Dermis blood vessel endothelial cell (primary cell): ENCODE measurements around the gene HS3ST6. TPM values are rescaled to one million over a fixed set of nuclear protein-coding genes. Genes with fewer than 3 reads are reported as not detected.
A peak's percentile ranks its signal among the peaks of the same experiment; 100 is the strongest.
"Not testable (repeated sequence)": the region's sequence is repeated elsewhere in the genome, so short reads cannot be mapped to it uniquely, and the experiment has no call there.

Experiments used
- DNase-seq: peaks from one replicate; pipeline ENCODE4 v3.0.0; 2010
- total RNA-seq: library from RNA; depleted of rRNA; stranded (reverse); fragments of >200 nt; gene quantifications from 2 replicates; pipeline ENCODE4 v1.2.3, GENCODE V29; 2014

The HS3ST6 gene
- total RNA-seq, 1 donor from 2014 or later = not detected

GRCh38 chr16:1876066-1876465 is 42.1 kb downstream of the HS3ST6 start:
- not testable (repeated sequence) for DNase-seq

GRCh38 chr16:1874854-1875253 is 43.4 kb downstream of the HS3ST6 start:
- DNase-seq = no peak

GRCh38 chr16:1871974-1872635 is 46.1 kb downstream of the HS3ST6 start, which contains the start of gene MEIOB:
MEIOB (minus strand) TSS chr16:1872164; CDS start chr16:1868175, 3,989 bp downstream.
- DNase-seq = peak; percentile 38

- DNase-seq = peak; percentile 34
Observed at GRCh38 chr16:1870365-1871082, 47.7 kb downstream of the HS3ST6 start.

GRCh38 chr16:1865902-1866690 is 52.1 kb downstream of the HS3ST6 start:
- DNase-seq = no peak

- DNase-seq = peak; percentile 63
Observed at GRCh38 chr16:1863681-1864460, 54.3 kb downstream of the HS3ST6 start.

- DNase-seq = no peak
Observed at GRCh38 chr16:1862394-1862793, 55.8 kb downstream of the HS3ST6 start.

- DNase-seq = no peak
Observed at GRCh38 chr16:1861730-1862129, 56.5 kb downstream of the HS3ST6 start.

Other genes with a start within 250 kb of the HS3ST6 start
- 63.0 and 114 TPM in 2 replicates for gene JPT2, start 240.1 kb downstream of the HS3ST6 start, total RNA-seq
- gene MAPK8IP3, start 212.2 kb downstream of the HS3ST6 start, total RNA-seq = 20.9 and 41.0 TPM in 2 replicates
- gene NME3, start 146.9 kb downstream of the HS3ST6 start, total RNA-seq = 46.6 and 87.3 TPM in 2 replicates
- 9.7 and 16.5 TPM in 2 replicates for gene EME2, start 145.6 kb downstream of the HS3ST6 start, total RNA-seq
- 77.1 and 84.7 TPM in 2 replicates for gene MRPS34, start 145.3 kb downstream of the HS3ST6 start, total RNA-seq
- 57.6 and 82.2 TPM in 2 replicates for gene SPSB3, start 135.8 kb downstream of the HS3ST6 start, total RNA-seq
- gene NUBP2, start 135.5 kb downstream of the HS3ST6 start, total RNA-seq = 91.8 and 110 TPM in 2 replicates
- gene IGFALS, start 124.7 kb downstream of the HS3ST6 start, total RNA-seq = not detected in 2 replicates
- 76.5 and 89.2 TPM in 2 replicates for gene HAGH, start 91.6 kb downstream of the HS3ST6 start, total RNA-seq
- gene FAHD1, start 91.2 kb downstream of the HS3ST6 start, total RNA-seq = 79.7 and 82.4 TPM in 2 replicates
- gene MEIOB, start 46.3 kb downstream of the HS3ST6 start, total RNA-seq = not detected in 2 replicates
- gene MSRB1, start 24.8 kb upstream of the HS3ST6 start, total RNA-seq = 6.6 and 8.1 TPM in 2 replicates
- gene RPL3L, start 36.3 kb upstream of the HS3ST6 start, total RNA-seq = not detected in 2 replicates
- gene NDUFB10, start 41.1 kb upstream of the HS3ST6 start, total RNA-seq = 107 and 149 TPM in 2 replicates
- gene RPS2, start 46.4 kb upstream of the HS3ST6 start, total RNA-seq = 1,669 and 1,784 TPM in 2 replicates
- gene RNF151, start 48.4 kb upstream of the HS3ST6 start, total RNA-seq = not detected in 2 replicates
- 46.1 and 71.8 TPM in 2 replicates for gene TBL3, start 53.6 kb upstream of the HS3ST6 start, total RNA-seq
- gene NOXO1, start 63.1 kb upstream of the HS3ST6 start, total RNA-seq = 0.34 TPM in 1 of 2 replicates, not detected in the other
- gene GFER, start 65.8 kb upstream of the HS3ST6 start, total RNA-seq = 9.0 and 13.4 TPM in 2 replicates
- gene SYNGR3, start 71.6 kb upstream of the HS3ST6 start, total RNA-seq = 1.6 and 2.4 TPM in 2 replicates
- 19.1 and 28.2 TPM in 2 replicates for gene ZNF598, start 91.4 kb upstream of the HS3ST6 start, total RNA-seq
- gene NPW, start 101.4 kb upstream of the HS3ST6 start, total RNA-seq = 0.17 and 1.2 TPM in 2 replicates
- gene NHERF2, start 108.5 kb upstream of the HS3ST6 start, total RNA-seq = 33.5 and 79.6 TPM in 2 replicates
- 27.7 and 32.3 TPM in 2 replicates for gene NTHL1, start 129.4 kb upstream of the HS3ST6 start, total RNA-seq
- 40.8 and 59.3 TPM in 2 replicates for gene TSC2, start 129.6 kb upstream of the HS3ST6 start, total RNA-seq
- gene PKD1, start 217.5 kb upstream of the HS3ST6 start, total RNA-seq = 55.6 and 77.1 TPM in 2 replicates
- 0.34 and 0.84 TPM in 2 replicates for gene RAB26, start 230.2 kb upstream of the HS3ST6 start, total RNA-seq
- 110 and 171 TPM in 2 replicates for gene TRAF7, start 237.4 kb upstream of the HS3ST6 start, total RNA-seq